OCI-LY1 (cell line): ENCODE results near the gene TMF1.

Source experiments
- EZH2 ChIP-seq: fragments of 200-600 bp; sonication (generic), shearing (Covaris generic); IDR thresholded peaks from 2 replicates; pipeline ENCODE4 v1.8.0; 2017; ENCODE audit warnings: borderline replicate concordance, mixed run types, mild to moderate bottlenecking, antibody characterized with exemption, low read length, moderate library complexity, mixed read lengths
- TF ChIP-seq, protein P1 (sequence below): fragments of 200-600 bp; sonication (generic), shearing (Covaris generic); IDR thresholded peaks from 2 replicates; pipeline ENCODE4 v1.5.1; 2017; ENCODE audit warnings: mild to moderate bottlenecking, antibody characterized with exemption, low read length, moderate library complexity, mixed read lengths

DNA sequence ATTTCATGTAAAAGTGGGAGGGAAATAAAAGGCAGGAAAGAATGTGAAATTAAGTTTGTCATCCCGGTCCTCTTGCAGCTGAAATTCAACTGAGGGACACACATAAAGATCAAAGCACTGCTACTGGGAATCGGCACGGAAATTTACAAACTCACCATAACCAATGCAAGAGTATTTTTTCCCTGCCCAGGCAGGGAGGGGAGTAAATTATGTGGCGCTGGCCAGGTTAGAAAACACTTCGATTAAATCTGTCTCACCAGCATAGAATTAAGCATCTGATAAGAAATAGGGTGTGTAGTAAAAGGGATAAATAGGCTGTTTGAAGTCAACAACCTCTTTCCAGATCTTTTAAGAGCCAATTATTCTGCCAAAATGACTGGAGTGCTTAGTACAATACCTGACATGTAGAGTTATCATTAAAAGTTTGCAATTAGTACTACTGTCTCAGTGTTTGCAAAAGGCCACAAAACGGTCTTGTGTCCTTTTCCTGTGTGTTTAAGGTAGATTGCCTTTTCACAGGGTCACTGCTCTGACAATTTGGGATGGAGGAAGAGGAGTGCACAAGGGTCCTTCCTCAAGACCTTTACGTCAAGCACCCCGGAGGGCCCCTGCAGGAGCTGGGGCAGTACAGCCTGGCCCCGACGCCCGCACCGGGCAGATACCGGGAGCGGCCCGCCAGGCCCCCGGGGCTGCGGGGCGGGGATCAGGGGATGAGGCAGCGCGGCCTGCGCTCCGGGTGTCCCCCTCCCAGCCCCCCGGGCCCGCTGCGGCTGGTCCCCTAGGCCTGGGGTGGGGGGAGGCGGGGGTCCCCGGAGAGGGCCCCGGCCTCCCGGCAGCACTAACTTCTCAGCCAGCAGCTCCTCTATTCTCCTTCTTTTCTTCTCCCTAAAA is 27.4 kb upstream of the TMF1 start:
- TF ChIP-seq, protein P1, sequence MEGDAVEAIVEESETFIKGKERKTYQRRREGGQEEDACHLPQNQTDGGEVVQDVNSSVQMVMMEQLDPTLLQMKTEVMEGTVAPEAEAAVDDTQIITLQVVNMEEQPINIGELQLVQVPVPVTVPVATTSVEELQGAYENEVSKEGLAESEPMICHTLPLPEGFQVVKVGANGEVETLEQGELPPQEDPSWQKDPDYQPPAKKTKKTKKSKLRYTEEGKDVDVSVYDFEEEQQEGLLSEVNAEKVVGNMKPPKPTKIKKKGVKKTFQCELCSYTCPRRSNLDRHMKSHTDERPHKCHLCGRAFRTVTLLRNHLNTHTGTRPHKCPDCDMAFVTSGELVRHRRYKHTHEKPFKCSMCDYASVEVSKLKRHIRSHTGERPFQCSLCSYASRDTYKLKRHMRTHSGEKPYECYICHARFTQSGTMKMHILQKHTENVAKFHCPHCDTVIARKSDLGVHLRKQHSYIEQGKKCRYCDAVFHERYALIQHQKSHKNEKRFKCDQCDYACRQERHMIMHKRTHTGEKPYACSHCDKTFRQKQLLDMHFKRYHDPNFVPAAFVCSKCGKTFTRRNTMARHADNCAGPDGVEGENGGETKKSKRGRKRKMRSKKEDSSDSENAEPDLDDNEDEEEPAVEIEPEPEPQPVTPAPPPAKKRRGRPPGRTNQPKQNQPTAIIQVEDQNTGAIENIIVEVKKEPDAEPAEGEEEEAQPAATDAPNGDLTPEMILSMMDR = no peak
- no peak for TF ChIP-seq EZH2
